ENCODE measurements around the gene TNNT2.

The TNNT2 gene

GRCh38 chr1:201394591-201394990, 17.1 kb upstream of the TNNT2 start:
- Histone ChIP-seq H3K9me3 (no peaks in the 10 kb centered on the region), H3K36me3 (no peaks in the 10 kb centered on the region), H3K27ac (0 out of 2 replicates have a peak overlapping the region, but pooled peaks have one; percentile 16), H3K4me3 (no peak overlapping the region), H3K9ac (no peak overlapping the region), H3K4me2 (peak overlapping the region; percentile 45), H3K4me1 (peaks cover 48% of the 10 kb centered on the region), H4K20me1 (no peaks in the 10 kb centered on the region), H3K27me3 (no peaks in the 10 kb centered on the region)
- TF ChIP-seq Cebpa-rat (IDR thresholded peaks at IDR 0.05): no peak

- no peaks in the 10 kb centered on the region for H3K27me3 ChIP-seq
- H3K36me3 ChIP-seq: no peaks in the 10 kb centered on the region
- H3K4me1 ChIP-seq: peaks cover 48% of the 10 kb centered on the region
- TF ChIP-seq Cebpa-rat (IDR thresholded peaks at IDR 0.05): no peak
- H3K4me2 ChIP-seq: peak overlapping the region; percentile 7; the same call in 1 of the 2 replicates
- H3K9ac ChIP-seq: no peak overlapping the region
- no peak overlapping the region for H3K4me3 ChIP-seq
- H3K27ac ChIP-seq: no peak overlapping the region
- H4K20me1 ChIP-seq: no peaks in the 10 kb centered on the region
- H3K9me3 ChIP-seq: no peaks in the 10 kb centered on the region
Measured at GRCh38 chr1:201393076-201393475, 15.6 kb upstream of the TNNT2 start.

DNA sequence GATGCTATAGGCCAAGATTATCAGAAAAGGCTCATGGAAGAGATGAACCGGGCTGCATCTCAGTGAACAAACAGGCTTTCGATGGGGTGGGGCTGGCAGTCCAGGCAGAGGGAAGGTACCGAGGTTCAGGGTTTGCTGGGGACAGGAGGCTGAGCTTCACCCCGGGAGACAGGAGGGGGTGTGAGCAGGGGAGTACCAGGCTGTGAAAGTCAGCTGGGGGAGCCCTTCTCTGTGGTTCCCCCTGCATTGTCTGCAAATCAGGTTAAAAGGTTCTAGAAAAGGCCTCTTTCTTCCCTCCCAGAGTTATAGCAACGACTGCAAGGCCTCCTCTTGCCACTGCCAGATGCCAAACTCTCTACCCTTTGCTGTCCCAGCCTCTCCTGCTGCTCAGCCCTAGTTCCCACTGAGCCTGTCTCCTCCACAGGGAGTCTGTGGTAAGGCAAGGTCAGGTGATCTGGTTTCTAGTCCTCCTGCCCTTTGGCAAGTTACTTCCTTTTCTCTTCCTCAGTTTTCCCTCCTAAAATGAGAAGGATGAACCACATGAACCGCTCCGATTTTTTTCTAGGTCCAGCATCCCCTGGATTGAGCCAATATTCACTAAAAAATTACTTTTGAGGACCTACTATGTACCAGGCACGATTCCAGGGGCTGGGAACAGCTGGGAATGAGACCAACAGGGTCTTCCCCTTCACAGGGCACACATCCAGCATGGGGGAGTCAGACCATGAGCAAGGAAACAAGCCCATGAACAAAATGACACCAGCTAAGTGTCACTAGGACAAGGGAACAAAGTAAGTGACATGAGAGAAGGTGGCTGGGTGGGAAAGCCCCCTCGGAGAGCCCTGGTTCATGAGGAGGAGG, 14.4 kb upstream of the TNNT2 start:
- peaks cover 42% of the 10 kb centered on the region for H3K4me1 ChIP-seq
- no peaks in the 10 kb centered on the region for H4K20me1 ChIP-seq
- H3K27ac ChIP-seq: no peak overlapping the region
- no peaks in the 10 kb centered on the region for H3K36me3 ChIP-seq
- no peak overlapping the region for H3K4me2 ChIP-seq
- H3K9me3 ChIP-seq: no peaks in the 10 kb centered on the region
- H3K9ac ChIP-seq: no peak overlapping the region
- H3K4me3 ChIP-seq: no peak overlapping the region
- H3K27me3 ChIP-seq: no peaks in the 10 kb centered on the region
- no peak for TF ChIP-seq Cebpa-rat (IDR thresholded peaks at IDR 0.05)

- H4K20me1 ChIP-seq: no peaks in the 10 kb centered on the region
- H3K4me1 ChIP-seq: peaks cover 35% of the 10 kb centered on the region
- no peak for TF ChIP-seq Cebpa-rat (IDR thresholded peaks at IDR 0.05)
- H3K9ac ChIP-seq: no peak overlapping the region
- no peak overlapping the region for H3K27ac ChIP-seq
- H3K36me3 ChIP-seq: no peaks in the 10 kb centered on the region
- H3K4me2 ChIP-seq: no peak overlapping the region
- H3K9me3 ChIP-seq: no peaks in the 10 kb centered on the region
- H3K27me3 ChIP-seq: no peaks in the 10 kb centered on the region
- no peak overlapping the region for H3K4me3 ChIP-seq
Measured at GRCh38 chr1:201391225-201391624, 13.7 kb upstream of the TNNT2 start.

GRCh38 chr1:201389051-201389450, 11.6 kb upstream of the TNNT2 start:
- no peaks in the 10 kb centered on the region for H3K27me3 ChIP-seq
- H3K4me3 ChIP-seq: no peak overlapping the region
- no peaks in the 10 kb centered on the region for H3K36me3 ChIP-seq
- H3K27ac ChIP-seq: no peak overlapping the region
- peaks cover 25% of the 10 kb centered on the region for H3K4me1 ChIP-seq
- no peak overlapping the region for H3K9ac ChIP-seq
- H3K4me2 ChIP-seq: no peak overlapping the region
- no peak for TF ChIP-seq Cebpa-rat (IDR thresholded peaks at IDR 0.05)
- no peaks in the 10 kb centered on the region for H4K20me1 ChIP-seq
- no peaks in the 10 kb centered on the region for H3K9me3 ChIP-seq

DNA sequence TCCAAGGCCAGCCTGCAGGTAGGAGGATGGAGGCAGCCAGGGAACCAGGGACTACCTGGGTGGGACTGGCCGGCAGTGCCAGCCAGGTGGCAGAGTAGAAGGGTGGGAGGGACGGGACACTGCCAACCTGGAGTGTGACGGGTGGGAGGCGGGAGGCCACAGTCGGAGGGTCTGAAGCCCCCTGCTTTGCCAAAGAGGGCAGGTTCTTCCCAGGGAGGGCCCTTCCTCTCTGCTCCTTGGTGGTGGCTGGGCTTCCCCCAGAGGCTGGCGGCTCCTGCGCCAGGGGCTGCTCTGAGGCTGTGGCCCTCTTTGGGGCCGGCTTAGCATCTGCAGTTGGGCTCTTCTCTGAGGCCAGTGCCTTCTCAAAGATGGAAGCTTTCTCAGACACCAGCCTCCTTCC, 8.7 kb upstream of the TNNT2 start:
- no peak for TF ChIP-seq Cebpa-rat (IDR thresholded peaks at IDR 0.05)
- Histone ChIP-seq H3K27me3 (no peaks in the 10 kb centered on the region), H3K9ac (no peak overlapping the region), H3K4me2 (no peak overlapping the region), H3K9me3 (no peaks in the 10 kb centered on the region), H3K4me1 (0 out of 2 replicates have a peak, but pooled peaks cover 5% of the 10 kb centered on the region), H3K36me3 (no peaks in the 10 kb centered on the region), H4K20me1 (no peaks in the 10 kb centered on the region), H3K4me3 (no peak overlapping the region), H3K27ac (no peak overlapping the region)

- no peak overlapping the region for H3K9ac ChIP-seq
- H4K20me1 ChIP-seq: no peaks in the 10 kb centered on the region
- H3K4me3 ChIP-seq: no peak overlapping the region
- H3K36me3 ChIP-seq: no peaks in the 10 kb centered on the region
- H3K4me1 ChIP-seq: 0 out of 2 replicates have a peak, but pooled peaks cover 5% of the 10 kb centered on the region
- H3K9me3 ChIP-seq: no peaks in the 10 kb centered on the region
- H3K4me2 ChIP-seq: no peak overlapping the region
- H3K27ac ChIP-seq: no peak overlapping the region
- no peak for TF ChIP-seq Cebpa-rat (IDR thresholded peaks at IDR 0.05)
- H3K27me3 ChIP-seq: no peaks in the 10 kb centered on the region
Measured at GRCh38 chr1:201385299-201385891, 7.9 kb upstream of the TNNT2 start.

GRCh38 chr1:201384406-201384782, 6.9 kb upstream of the TNNT2 start:
- no peak overlapping the region for H3K4me2 ChIP-seq
- H3K27ac ChIP-seq: no peak overlapping the region
- H3K4me3 ChIP-seq: no peak overlapping the region
- 0 out of 2 replicates have a peak, but pooled peaks cover 5% of the 10 kb centered on the region for H3K4me1 ChIP-seq
- H3K36me3 ChIP-seq: no peaks in the 10 kb centered on the region
- TF ChIP-seq Cebpa-rat (IDR thresholded peaks at IDR 0.05): no peak
- H3K27me3 ChIP-seq: no peaks in the 10 kb centered on the region
- no peaks in the 10 kb centered on the region for H4K20me1 ChIP-seq
- H3K9me3 ChIP-seq: no peaks in the 10 kb centered on the region
- no peak overlapping the region for H3K9ac ChIP-seq

DNA sequence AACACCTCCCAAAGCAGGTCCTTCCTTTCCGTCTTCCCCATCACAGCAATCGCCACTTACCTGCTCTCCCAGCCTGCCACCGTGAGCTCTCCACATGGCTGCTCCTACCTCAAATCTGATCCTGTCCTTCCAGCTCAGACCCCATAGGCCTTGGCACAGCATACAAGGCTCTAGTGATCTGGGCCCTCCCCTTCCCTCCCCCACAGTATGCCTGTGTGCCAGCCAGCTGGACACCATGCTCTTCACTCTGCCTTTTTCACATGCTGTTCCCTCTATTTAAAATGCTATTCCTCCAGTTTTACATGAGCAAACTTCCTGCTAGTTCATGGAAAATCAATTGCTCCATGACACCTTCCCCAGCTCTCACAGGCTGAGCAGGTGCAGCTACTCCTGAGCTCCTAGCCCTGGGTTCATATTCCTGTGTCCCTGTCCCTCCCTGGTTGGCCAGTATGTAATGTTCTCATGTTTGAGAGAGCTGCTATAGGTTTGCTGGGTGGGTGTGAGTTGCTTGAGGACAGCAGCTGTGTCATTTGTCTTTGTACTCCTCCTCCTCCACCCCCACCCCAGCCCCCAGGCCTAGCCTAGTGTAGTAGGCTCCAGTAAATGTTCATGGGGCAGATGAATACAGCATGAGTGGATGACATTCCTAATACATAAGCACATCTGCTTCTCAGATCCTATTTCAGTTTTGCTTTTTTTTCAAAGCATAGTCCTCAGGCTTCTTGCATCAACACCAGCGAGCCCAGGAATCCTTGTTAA, 6.3 kb upstream of the TNNT2 start:
- Histone ChIP-seq H3K27ac (no peak overlapping the region), H4K20me1 (no peaks in the 10 kb centered on the region), H3K9ac (no peak overlapping the region), H3K36me3 (no peaks in the 10 kb centered on the region), H3K27me3 (no peaks in the 10 kb centered on the region), H3K4me2 (no peak overlapping the region), H3K9me3 (no peaks in the 10 kb centered on the region), H3K4me3 (no peak overlapping the region), H3K4me1 (0 out of 2 replicates have a peak, but pooled peaks cover 5% of the 10 kb centered on the region)
- no peak for TF ChIP-seq Cebpa-rat (IDR thresholded peaks at IDR 0.05)

DNA sequence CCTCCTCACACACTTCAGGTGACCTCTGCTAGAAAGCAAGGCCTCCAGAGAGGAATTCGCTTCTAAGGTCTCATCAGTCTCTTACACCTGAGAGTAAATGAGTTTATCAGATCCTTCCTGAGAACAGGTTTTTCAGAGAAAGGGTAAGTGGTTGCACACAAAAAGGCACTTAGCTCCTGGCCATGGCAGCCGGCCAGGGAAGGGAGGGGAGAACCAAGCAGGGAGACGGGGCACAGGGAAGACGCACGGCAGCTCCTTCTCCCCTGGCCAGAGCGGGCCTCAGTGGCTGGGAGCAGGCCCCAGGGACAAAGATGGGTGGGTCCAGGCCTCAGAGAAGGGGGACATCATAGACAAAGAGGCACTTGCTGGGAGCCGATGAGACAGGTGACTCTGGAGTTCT, 3.6 kb upstream of the TNNT2 start:
- Histone ChIP-seq H3K4me2 (no peak overlapping the region), H3K4me3 (no peak overlapping the region), H3K9ac (no peak overlapping the region), H3K27me3 (no peaks in the 10 kb centered on the region), H3K36me3 (no peaks in the 10 kb centered on the region), H3K4me1 (0 out of 2 replicates have a peak, but pooled peaks cover 5% of the 10 kb centered on the region), H4K20me1 (no peaks in the 10 kb centered on the region), H3K9me3 (no peaks in the 10 kb centered on the region), H3K27ac (no peak overlapping the region)
- no peak for TF ChIP-seq Cebpa-rat (IDR thresholded peaks at IDR 0.05)

All from BLaER1 (cell line).